Hepatocyte (in vitro differentiated cells): Measurements from ENCODE around the gene COL20A1.

Experiments used
- CTCF ChIP-seq: fragments of 200-600 bp; sonication (generic); IDR thresholded peaks from 2 replicates; pipeline ENCODE4 v1.5.1; 2016; ENCODE audit warnings: antibody characterized with exemption, mild to moderate bottlenecking; ENCODE audit not compliant: poor library complexity
- EZH2 ChIP-seq: fragments of 200-600 bp; sonication (generic); IDR thresholded peaks from 2 replicates; pipeline ENCODE4 v1.6.1; 2016; ENCODE audit warnings: antibody characterized with exemption, mild to moderate bottlenecking, borderline replicate concordance
- EZH2phosphoT487 ChIP-seq: fragments of 200-600 bp; sonication (generic); IDR thresholded peaks from one replicate; pipeline ENCODE4 v1.6.1; 2018; ENCODE audit warnings: antibody characterized with exemption, mild to moderate bottlenecking, low read depth, moderate library complexity; ENCODE audit not compliant: unreplicated experiment, severe bottlenecking

- TF ChIP-seq CTCF (no peak), EZH2phosphoT487 (no peak), EZH2 (no peak)
Observed at GRCh38 chr20:63297371-63297781, 4.4 kb downstream of the COL20A1 start.
